Ovary (tissue), 3 donors: Measurements from ENCODE around the gene ENAH.

Source experiments
- EP300 ChIP-seq: sonication (generic); formaldehyde crosslinking; IDR thresholded peaks from one replicate; pipeline ENCODE4 v1.6.1; 2017; ENCODE audit warnings: antibody characterized with exemption
- POLR2A ChIP-seq: fragments of 450-650 bp; IDR thresholded peaks from one replicate; pipeline ENCODE4 v1.6.1; 2017; ENCODE audit warnings: antibody characterized with exemption, mild to moderate bottlenecking, moderate library complexity
- TF ChIP-seq, protein P1 (sequence below), 3 donors: fragments of 450-650 bp in 2 of 3; fragments of 200-600 bp in 1 of 3; IDR thresholded peaks; one replicate each; pipeline versions ENCODE4 v1.5.1 to v1.8.0; 2016 to 2022; ENCODE audit warnings: antibody characterized with exemption in 3 of 3, mild to moderate bottlenecking in 1 of 3
- donor health status: DM: no; HTN: no; CAD: no.

- TF ChIP-seq, protein P1, sequence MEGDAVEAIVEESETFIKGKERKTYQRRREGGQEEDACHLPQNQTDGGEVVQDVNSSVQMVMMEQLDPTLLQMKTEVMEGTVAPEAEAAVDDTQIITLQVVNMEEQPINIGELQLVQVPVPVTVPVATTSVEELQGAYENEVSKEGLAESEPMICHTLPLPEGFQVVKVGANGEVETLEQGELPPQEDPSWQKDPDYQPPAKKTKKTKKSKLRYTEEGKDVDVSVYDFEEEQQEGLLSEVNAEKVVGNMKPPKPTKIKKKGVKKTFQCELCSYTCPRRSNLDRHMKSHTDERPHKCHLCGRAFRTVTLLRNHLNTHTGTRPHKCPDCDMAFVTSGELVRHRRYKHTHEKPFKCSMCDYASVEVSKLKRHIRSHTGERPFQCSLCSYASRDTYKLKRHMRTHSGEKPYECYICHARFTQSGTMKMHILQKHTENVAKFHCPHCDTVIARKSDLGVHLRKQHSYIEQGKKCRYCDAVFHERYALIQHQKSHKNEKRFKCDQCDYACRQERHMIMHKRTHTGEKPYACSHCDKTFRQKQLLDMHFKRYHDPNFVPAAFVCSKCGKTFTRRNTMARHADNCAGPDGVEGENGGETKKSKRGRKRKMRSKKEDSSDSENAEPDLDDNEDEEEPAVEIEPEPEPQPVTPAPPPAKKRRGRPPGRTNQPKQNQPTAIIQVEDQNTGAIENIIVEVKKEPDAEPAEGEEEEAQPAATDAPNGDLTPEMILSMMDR (IDR thresholded peaks at IDR 0.05): no peak
- no peak for TF ChIP-seq POLR2A
- TF ChIP-seq EP300: no peak
Measured at GRCh38 chr1:225537554-225538251, 115.2 kb downstream of the ENAH start.
